GM23248 (cell line): ENCODE results near the gene SRSF12. TPM values are rescaled to one million over a fixed set of nuclear protein-coding genes. Genes with fewer than 3 reads are reported as not detected.

Source experiments
- DNase-seq: peaks from one replicate; pipeline ENCODE4 v3.0.0-alpha.2; 2015
- H2AFZ ChIP-seq: fragments of 200-600 bp; sonication (generic); 2 replicates; pipeline ENCODE4 v1.6.1; 2016; ENCODE audit warnings: antibody characterized with exemption
- H3F3A ChIP-seq: fragments of 200-600 bp; sonication (generic); 2 replicates; pipeline ENCODE4 v1.6.1; 2016; ENCODE audit warnings: mild to moderate bottlenecking, antibody characterized with exemption, mixed run types; ENCODE audit not compliant: insufficient read depth
- H3K27ac ChIP-seq: fragments of 200-600 bp; sonication (generic); 2 replicates; pipeline ENCODE4 v1.5.1; 2016; ENCODE audit warnings: mild to moderate bottlenecking
- H3K27me3 ChIP-seq: fragments of 200-600 bp; sonication (generic); replicated peaks from 2 replicates; pipeline ENCODE4 v1.6.1; 2016; ENCODE audit warnings: mild to moderate bottlenecking; ENCODE audit not compliant: insufficient read depth
- H3K36me3 ChIP-seq: fragments of 200-600 bp; sonication (generic); 2 replicates; pipeline ENCODE4 v1.6.1; 2016; ENCODE audit warnings: low read depth, mild to moderate bottlenecking
- H3K4me1 ChIP-seq: fragments of 200-600 bp; sonication (generic); 2 replicates; pipeline ENCODE4 v1.6.1; 2016; ENCODE audit warnings: mild to moderate bottlenecking; ENCODE audit not compliant: insufficient read depth
- H3K4me2 ChIP-seq: fragments of 200-600 bp; sonication (generic); one replicate; pipeline ENCODE4 v1.6.1; 2016; ENCODE audit warnings: mild to moderate bottlenecking; ENCODE audit not compliant: unreplicated experiment
- H3K4me3 ChIP-seq: fragments of 200-600 bp; sonication (generic); 2 replicates; pipeline ENCODE4 v1.5.1; 2016; ENCODE audit warnings: mild to moderate bottlenecking
- H3K79me2 ChIP-seq: fragments of 200-600 bp; sonication (generic); 2 replicates; pipeline ENCODE4 v1.6.1; 2016; ENCODE audit warnings: mild to moderate bottlenecking; ENCODE audit not compliant: insufficient read depth
- H3K9ac ChIP-seq: fragments of 200-600 bp; sonication (generic); 2 replicates; pipeline ENCODE4 v1.6.1; 2016; ENCODE audit warnings: mild to moderate bottlenecking
- H3K9me2 ChIP-seq: fragments of 200-600 bp; sonication (generic); 2 replicates; pipeline ENCODE4 v1.6.1; 2016; ENCODE audit warnings: mixed run types, mild to moderate bottlenecking, moderate library complexity; ENCODE audit not compliant: insufficient read depth
- H3K9me3 ChIP-seq: fragments of 200-600 bp; sonication (generic); one replicate; pipeline ENCODE4 v1.6.1; 2017; ENCODE audit warnings: low read depth
- H4K20me1 ChIP-seq: fragments of 200-600 bp; sonication (generic); 2 replicates; pipeline ENCODE4 v1.6.0; 2016; ENCODE audit not compliant: insufficient read depth
- EZH2 ChIP-seq: fragments of 200-600 bp; sonication (generic); IDR thresholded peaks from 2 replicates; pipeline ENCODE4 v1.6.1; 2018; ENCODE audit warnings: antibody characterized with exemption, mild to moderate bottlenecking; ENCODE audit not compliant: insufficient read depth, poor library complexity, severe bottlenecking
- EZH2phosphoT487 ChIP-seq: fragments of 200-600 bp; sonication (generic); IDR thresholded peaks from 2 replicates; pipeline ENCODE4 v1.6.1; 2018; ENCODE audit warnings: antibody characterized with exemption, moderate library complexity, mild to moderate bottlenecking, low read depth; ENCODE audit not compliant: insufficient read depth
- WGBS, 2 experiments: methylation state at CpG; one replicate each; pipeline ENCODE4 v1.1.6; 2015 to 2017; ENCODE audit warnings: low lambda C conversion rate in 2 of 2, low coverage in 1 of 2; ENCODE audit errors: missing lambda C conversion rate in 2 of 2; 5-methylcytosine and 5-hydroxymethylcytosine counted together
- in situ Hi-C: fragments of 300-500 bp; cut with MboI; formaldehyde crosslinking; loops from 2 replicates; pipeline ENCODE4 v1.15.0; 2020
- polyA plus RNA-seq: library from polyadenylated mRNA; unstranded; fragments of >200 nt; fragmentation: Nextera tagmentation; extraction: Ambion mirVana; gene quantifications from 2 replicates; pipeline ENCODE4 v1.2.1, GENCODE V29; 2016
- total RNA-seq: library from RNA; depleted of rRNA; stranded (reverse); fragments of >200 nt; shearing (Covaris generic); gene quantifications from 2 replicates; pipeline ENCODE4 v1.2.3, GENCODE V29; 2014; rRNA removed

Gene SRSF12
- total RNA-seq = under 0.01 and 0.65 TPM in 2 replicates
- 0.59 and 0.60 TPM in 2 replicates for polyA plus RNA-seq

DNA sequence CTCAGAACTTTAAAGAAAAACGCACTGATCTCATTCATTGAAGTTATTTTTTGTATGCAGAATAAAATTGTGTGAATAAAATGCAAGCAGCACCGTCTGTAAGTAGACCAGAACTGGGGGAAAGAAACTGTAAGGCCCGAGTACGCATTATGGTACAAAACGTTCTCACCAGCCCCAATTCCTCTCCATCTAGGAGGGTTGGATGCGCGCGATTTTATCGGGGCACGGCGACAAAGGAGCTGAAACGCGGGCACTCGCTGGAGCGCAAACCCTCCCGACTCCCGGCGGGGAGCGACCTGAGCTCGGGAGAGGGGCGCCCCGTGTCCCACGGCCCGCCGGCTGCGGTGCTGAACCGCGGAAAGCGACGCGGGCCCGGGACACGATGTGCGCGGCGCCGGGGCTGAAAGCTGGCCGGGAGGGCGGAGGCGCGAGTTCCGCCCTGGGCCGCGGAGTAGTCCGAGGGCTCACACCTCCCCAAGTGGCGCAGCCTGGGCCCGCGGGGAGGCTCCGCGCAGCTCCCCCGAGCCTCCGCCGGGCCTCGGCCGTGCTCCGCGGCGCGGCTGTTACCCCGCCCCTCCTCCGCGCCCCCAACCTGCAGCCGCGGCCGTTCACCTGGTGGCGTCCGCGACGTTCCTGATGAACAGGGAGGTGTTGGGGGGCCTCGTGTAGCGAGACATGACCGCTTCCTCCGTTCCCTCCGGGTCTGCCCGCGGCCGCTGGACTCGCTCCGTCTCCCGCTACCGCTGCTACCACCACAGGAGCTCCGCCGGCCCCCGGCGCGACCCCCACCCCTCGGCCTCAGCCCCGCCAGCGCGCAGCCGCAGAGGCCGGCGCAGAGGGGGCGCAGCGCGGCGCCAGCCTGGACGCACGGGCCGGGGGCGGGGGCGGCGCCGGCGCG, at the start of gene SRSF12:
Gene SRSF12 (minus strand): TSS at position 861 of the 898 bp plus-strand sequence. CDS start 184 bp downstream, at position 677.
- Histone ChIP-seq H3F3A (0 out of 2 replicates have a peak, but pooled peaks cover 6% of the 10 kb centered on the region), H3K4me2 (peak within 1 kb of the TSS; percentile 85), H3K9me3 (no peaks in the 10 kb centered on the region), H4K20me1 (no peaks in the 10 kb centered on the region; the same call in 1 of the 2 replicates), H3K79me2 (no peaks in the 10 kb centered on the region), H3K27ac (no peak within 1 kb of the TSS), H3K4me3 (peak within 1 kb of the TSS; percentile 86), H3K4me1 (no peaks in the 10 kb centered on the region), H3K9ac (peak within 1 kb of the TSS; percentile 70), H3K9me2 (no peaks in the 10 kb centered on the region), H3K27me3 (no peaks in the 10 kb centered on the region), H2AFZ (peak within 1 kb of the TSS; percentile 92), H3K36me3 (no peaks in the 10 kb centered on the region)
- 1% methylated on average over 26 to 36 of the region's 106 CpGs for WGBS, 2 experiments
- TF ChIP-seq EZH2phosphoT487 (no peak), EZH2 (no peak)
- DNase-seq = peak; percentile 69
- in situ Hi-C loops = no loop called here

DNA sequence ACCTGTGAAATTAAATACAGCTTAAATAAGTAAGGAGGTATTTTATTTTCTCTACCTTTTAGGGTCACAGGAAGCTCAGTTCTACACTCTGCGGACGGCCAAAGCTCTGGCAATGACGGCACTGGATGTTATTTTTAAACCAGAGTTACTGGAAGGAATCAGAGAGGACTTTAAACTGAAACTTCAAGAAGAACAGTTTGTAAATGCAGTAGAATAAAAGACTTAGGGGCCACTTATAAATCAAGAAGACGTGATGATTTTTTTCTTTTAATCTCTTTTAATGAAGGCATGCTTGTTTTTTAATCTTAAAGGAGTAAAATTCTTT, 44.1 kb upstream of the SRSF12 start:
- Histone ChIP-seq H3K27ac (no peak overlapping the region), H3K27me3 (no peaks in the 10 kb centered on the region), H3F3A (no peaks in the 10 kb centered on the region), H3K9ac (no peak overlapping the region), H4K20me1 (no peaks in the 10 kb centered on the region), H2AFZ (no peak overlapping the region), H3K79me2 (no peaks in the 10 kb centered on the region), H3K4me2 (no peak overlapping the region), H3K36me3 (no peaks in the 10 kb centered on the region), H3K9me3 (no peaks in the 10 kb centered on the region), H3K4me3 (no peak overlapping the region), H3K4me1 (no peaks in the 10 kb centered on the region), H3K9me2 (no peaks in the 10 kb centered on the region)
- in situ Hi-C loops = no loop called here
- WGBS, 2 experiments = 73% methylated on average over 4 of the region's 4 CpGs
- DNase-seq = no peak
- TF ChIP-seq EZH2phosphoT487 (no peak), EZH2 (no peak)

DNA sequence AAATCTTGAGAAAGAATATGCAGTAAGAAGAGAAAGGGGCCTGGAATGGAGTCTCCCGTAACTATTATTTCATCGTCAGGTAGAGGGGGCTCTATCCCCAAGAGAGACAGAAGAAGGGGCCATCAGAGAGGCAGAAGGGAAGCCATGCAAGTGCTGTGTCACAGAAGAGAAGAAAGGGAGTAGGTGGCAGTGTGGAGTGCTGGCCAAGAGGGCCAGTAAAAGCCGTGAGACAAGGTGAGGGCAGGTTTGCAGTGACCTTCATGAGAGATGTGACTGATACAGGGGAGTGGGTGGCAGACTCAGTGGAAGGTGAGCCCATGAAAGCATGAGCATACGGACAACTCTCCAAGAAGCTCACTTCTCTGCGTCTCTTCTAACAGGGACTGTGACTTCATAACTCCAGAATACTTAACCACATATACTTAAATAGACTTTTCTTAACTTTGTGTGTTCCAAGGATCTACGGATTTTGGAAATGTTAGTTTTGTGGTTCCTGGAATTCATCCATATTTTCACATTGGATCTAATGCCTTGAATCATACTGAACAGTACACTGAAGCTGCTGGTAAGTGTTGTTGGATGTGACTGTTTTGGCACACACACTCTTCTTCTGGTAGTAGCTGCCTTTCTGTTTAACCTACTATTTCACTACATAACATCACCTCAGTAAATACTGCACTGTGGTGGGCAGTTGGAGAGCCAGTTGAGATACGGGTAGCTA, 43.6 kb upstream of the SRSF12 start:
- H3K9me3 ChIP-seq = no peaks in the 10 kb centered on the region
- H4K20me1 ChIP-seq = no peaks in the 10 kb centered on the region
- no peaks in the 10 kb centered on the region for H3K79me2 ChIP-seq
- no peaks in the 10 kb centered on the region for H3F3A ChIP-seq
- H3K9ac ChIP-seq = no peak overlapping the region
- H3K36me3 ChIP-seq = no peaks in the 10 kb centered on the region
- H3K9me2 ChIP-seq = no peaks in the 10 kb centered on the region
- no peak overlapping the region for H3K4me3 ChIP-seq
- peak; percentile 3 for DNase-seq
- no peak for TF ChIP-seq EZH2
- TF ChIP-seq EZH2phosphoT487 = no peak
- H3K4me1 ChIP-seq = no peaks in the 10 kb centered on the region
- H3K27ac ChIP-seq = no peak overlapping the region
- no peaks in the 10 kb centered on the region for H3K27me3 ChIP-seq
- H3K4me2 ChIP-seq = no peak overlapping the region
- 70 to 76% methylated on average over 7 of the region's 7 CpGs for WGBS, 2 experiments
- no peak overlapping the region for H2AFZ ChIP-seq
- in situ Hi-C loops = no loop called here

DNA sequence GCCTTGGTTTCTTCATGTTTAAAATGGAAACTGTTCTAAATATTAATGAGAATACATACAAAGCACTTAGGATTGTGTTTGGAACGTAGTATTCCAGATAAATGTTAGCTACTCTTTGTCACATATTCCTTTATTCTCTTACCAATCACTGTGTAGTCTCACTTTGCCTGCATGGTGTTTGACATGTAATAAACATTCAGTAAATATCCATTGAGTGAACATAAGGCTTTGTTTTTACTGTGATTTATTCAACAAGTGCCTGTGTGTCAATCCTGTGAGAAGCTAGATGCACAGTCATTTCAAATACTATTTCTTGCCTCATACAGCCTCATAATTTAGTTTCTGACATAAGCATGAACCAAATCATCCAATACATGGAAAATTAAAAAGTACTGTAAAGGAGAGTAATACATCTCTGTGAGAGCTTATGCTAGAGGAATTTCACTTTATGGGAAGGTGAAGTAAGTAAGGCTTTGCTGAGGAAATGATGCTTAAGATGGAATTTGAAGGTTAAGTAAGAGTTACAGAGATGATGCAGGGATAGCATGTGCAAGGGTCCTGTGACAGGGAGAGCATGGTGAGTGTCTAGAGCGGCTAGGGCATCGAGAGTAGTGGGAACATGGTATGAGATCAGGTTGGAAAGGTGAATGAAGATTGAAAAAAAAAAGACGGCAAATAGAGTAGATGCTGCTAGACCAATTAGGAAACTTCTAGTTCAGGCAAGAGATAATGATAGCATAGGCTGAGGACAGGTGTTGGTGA, 42.6 kb upstream of the SRSF12 start:
- DNase-seq = no peak
- in situ Hi-C loops = no loop called here
- Histone ChIP-seq H3K9me2 (no peaks in the 10 kb centered on the region), H4K20me1 (no peaks in the 10 kb centered on the region), H2AFZ (no peak overlapping the region), H3K9me3 (no peaks in the 10 kb centered on the region), H3K9ac (no peak overlapping the region), H3K27ac (no peak overlapping the region), H3F3A (no peaks in the 10 kb centered on the region), H3K79me2 (no peaks in the 10 kb centered on the region), H3K4me3 (no peak overlapping the region), H3K4me2 (no peak overlapping the region), H3K27me3 (no peaks in the 10 kb centered on the region), H3K36me3 (no peaks in the 10 kb centered on the region), H3K4me1 (no peaks in the 10 kb centered on the region)
- TF ChIP-seq EZH2 (no peak), EZH2phosphoT487 (no peak)
- WGBS, 2 experiments = 94 to 97% methylated on average over 4 of the region's 4 CpGs
